HG03060 (cell line): ENCODE results near the gene HLA-DQB2.
"Not testable (repeated sequence)": the region's sequence is repeated elsewhere in the genome, so short reads cannot be mapped to it uniquely, and the experiment has no call there.

Experiments used
- ATAC-seq: cut with Tn5 transposase; IDR thresholded peaks from one replicate; pipeline ENCODE4 v1.9.1; 2021; ENCODE audit warnings: low read depth, moderate number of reproducible peaks; ENCODE audit not compliant: unreplicated experiment

Gene HLA-DQB2

GRCh38 chr6:32752580-32752979 is 10.8 kb downstream of the HLA-DQB2 start:
- ATAC-seq: no peak

- not testable (repeated sequence) for ATAC-seq
These were observed 17.7 kb downstream of the HLA-DQB2 start for GRCh38 chr6:32745649-32746048.

- no peak for ATAC-seq
These were observed 18.6 kb downstream of the HLA-DQB2 start for GRCh38 chr6:32744776-32745175.

GRCh38 chr6:32742374-32742773 is 21.0 kb downstream of the HLA-DQB2 start:
- ATAC-seq: no peak

- ATAC-seq: no peak
These were observed 22.0 kb downstream of the HLA-DQB2 start, which contains the start of gene HLA-DQA2 for GRCh38 chr6:32741031-32741960. Gene HLA-DQA2, plus strand, starts transcription at chr6:32741391. Its CDS starts 53 bp downstream, at chr6:32741444.

GRCh38 chr6:32738126-32738525 is 25.2 kb downstream of the HLA-DQB2 start:
- no peak for ATAC-seq

DNA sequence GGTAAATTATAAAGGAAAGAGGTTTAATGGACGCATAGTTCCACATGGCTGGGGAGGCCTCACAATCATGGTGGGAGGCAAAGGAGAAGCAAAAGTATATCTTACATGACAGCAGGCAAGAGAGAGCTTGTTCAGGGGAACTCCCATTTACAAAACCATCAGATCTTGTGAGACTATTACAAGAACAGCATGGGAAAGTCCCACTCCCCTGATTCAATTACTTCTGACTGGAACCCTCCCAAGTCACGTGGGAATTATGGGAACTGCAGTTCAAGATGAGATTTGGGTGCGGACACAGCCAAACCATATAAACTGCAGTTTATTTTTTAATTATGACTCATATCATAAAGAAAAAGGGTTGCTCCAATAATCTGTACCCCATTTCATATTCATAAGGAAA is 44.5 kb downstream of the HLA-DQB2 start:
- ATAC-seq: no peak

DNA sequence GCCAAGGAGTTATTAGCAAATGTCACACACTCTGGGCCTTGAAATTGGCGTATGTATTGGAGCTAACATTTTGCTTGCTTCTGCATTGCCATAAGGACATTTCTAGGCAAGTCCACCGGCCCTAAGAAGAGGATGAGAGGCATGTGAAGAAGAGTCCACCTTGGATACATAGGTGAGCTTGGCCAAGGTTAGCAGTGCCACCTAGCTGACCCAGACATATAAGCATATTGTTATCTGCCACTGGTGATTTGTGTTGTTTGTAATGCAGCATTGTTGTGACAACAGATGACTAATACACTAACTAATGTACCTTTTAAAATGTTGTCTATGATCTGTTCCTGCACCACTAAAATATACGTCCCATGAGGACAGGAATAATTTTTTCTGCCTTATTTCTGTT is 46.9 kb downstream of the HLA-DQB2 start:
- no peak for ATAC-seq

DNA sequence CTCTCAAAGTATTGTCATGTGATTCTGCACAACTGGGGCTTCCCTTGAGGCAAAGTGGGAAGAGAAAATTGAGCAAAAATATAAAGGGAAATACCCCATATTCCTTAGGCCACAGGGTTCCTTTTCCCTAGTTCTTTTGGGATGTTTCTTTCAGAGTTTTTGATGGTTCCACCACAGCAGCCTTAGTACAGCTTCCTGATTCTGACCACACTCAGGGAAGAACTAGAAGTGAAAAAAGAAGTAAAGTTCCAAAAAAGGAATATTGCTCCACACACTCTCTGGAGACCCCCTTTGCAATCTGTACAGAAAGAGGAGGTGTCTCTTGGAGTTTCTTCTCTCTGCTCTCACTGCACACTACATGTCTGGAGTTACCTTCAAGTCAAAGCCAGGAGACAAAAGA is 50.1 kb downstream of the HLA-DQB2 start:
- ATAC-seq: no peak

DNA sequence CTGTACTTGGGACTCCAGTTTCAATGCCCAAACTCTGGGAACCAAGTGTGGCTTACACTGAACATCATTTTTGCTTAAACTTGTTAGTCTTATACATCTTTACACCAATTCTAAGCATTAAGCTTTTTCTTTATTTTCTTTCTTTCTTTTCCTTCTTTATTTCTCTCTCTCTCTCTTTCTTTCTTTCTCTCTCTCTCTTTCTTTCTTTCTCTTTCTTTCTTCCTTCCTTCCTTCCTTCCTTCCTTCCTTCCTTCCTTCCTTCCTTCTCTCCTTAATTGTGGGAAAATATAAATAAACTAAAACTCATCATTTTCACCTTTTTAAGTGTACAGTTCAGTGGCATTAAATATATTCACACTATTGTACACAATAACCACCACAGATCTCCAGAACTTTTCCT is 53.7 kb downstream of the HLA-DQB2 start:
- no peak for ATAC-seq
